ENCODE measurements around the gene EXOC8.

Gene EXOC8

GRCh38 chr1:231317306-231318014 lies 20.2 kb downstream of the EXOC8 start:
- FAIRE-seq (no peak), DNase-seq (ENCODE audit: insufficient read length, low spot score) (no peak)

- FAIRE-seq: no peak
- peak; percentile 44 for DNase-seq (ENCODE audit: insufficient read length, low spot score)
Measured at GRCh38 chr1:231315887-231316286, 21.8 kb downstream of the EXOC8 start.

DNA sequence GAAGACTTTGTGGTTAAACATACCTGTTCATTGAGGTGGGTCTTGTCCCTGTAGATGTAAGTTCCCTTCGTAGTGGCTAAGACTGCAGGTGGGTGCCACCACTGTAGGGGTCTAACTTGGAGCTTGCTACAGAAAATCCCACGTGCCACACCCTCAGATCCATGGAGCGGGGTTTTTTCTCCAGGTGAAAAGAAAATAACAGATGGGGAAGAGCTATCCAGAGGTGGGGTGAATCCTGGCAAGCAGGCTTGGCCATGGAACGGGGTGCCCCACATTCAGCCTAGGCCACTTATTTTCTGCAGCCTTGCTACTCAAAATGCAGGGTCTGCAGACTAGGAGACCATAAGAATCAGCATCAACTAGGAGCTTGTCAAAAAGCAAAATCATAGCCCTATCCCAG lies 24.0 kb downstream of the EXOC8 start:
- FAIRE-seq (no peak), DNase-seq (ENCODE audit: insufficient read length, low spot score) (no peak)

GRCh38 chr1:231312432-231312788 lies 25.2 kb downstream of the EXOC8 start:
- no peak for DNase-seq (ENCODE audit: insufficient read length, low spot score)
- no peak for FAIRE-seq

DNA sequence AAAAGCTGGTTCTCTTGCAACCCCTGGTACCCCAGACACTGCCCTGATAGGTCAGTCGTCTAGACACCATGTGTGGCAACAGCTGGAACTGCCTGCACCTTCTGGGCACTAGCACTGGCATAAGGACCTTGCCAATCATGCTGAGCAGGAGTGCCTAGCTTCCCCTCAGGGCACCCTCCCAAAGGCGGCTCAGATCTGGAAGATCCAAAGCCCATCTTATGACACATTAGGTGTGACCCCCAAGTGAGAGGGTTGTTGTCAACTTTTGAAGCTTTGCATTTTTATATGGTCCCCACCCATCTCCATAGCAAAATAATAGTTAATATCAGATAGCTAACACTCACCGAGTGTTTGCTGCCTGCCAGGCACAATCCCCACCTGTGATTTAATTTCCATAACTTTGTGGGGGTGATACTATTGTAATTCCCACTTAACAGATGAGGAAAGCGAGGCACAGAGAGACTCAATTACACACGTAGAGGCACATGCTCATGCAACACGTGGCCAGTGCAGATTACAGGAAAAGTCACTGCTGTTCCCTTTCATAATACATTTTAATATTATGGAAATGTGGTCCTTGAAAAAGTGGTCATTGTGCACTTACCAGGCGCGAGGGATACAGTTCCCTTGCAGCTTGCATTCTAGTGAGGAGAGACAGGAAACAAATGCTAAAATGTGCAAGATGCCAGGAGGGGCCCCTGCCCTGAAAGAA lies 25.8 kb downstream of the EXOC8 start:
- FAIRE-seq (no peak), DNase-seq (ENCODE audit: insufficient read length, low spot score) (no peak)

DNA sequence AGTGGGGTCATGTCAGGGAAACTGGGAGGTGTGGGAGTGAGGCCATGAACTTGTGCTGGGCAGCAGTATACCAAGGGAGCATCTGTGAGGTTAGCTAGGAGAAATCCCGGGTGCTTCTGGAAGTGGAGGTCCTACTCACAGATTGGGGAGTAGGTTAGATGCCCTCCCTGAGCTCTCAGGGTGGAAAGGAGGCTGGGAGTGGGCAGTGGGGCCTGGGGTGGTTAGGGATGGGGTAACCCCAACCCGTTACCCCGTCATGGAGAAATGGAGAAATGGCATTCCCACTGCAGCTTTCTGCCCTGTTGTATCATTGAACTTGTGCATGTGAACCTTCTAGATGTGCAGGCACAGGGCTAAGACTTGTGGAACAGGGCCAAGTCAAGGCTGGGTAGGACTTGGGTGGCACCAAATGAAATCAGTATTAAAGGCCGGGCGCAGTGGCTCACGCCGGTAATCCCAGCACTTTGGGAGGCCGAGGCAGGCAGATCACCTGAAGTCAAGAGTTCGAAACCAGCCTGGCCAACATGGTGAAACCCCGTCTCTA lies 27.2 kb downstream of the EXOC8 start:
- no peak for FAIRE-seq
- no peak for DNase-seq (ENCODE audit: insufficient read length, low spot score)

- no peak for FAIRE-seq
Measured at GRCh38 chr1:231301990-231302389, 35.7 kb downstream of the EXOC8 start.

DNA sequence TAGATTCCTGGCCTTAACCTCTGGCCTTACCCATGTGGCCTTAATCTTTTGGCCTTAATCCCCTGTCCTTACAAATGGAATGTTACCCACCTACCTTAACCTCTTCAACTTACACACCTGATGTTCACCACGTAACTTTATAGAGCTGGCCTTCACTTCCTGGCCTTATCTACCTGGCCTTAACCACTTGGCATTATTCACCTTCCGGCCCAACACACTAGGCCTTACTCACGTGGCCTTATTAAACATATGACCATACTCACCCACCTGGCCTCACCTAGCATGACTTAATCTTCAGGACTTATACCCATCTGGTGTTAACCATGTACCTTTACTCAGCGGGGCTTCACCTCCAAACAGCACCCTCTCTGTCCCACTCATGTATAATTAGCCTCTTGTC lies 41.7 kb downstream of the EXOC8 start:
- DNase-seq (ENCODE audit: insufficient read length, low spot score) (no peak), FAIRE-seq (no peak)

More at GRCh38 chr1:231301990-231302389, 35.7 kb downstream of the EXOC8 start:
- DNase-seq (ENCODE audit: insufficient read length, low spot score): no peak

- no peak for FAIRE-seq
Measured at GRCh38 chr1:231286603-231287002, 51.0 kb downstream of the EXOC8 start.

GRCh38 chr1:231284441-231284840 lies 53.2 kb downstream of the EXOC8 start:
- DNase-seq (ENCODE audit: insufficient read length, low spot score) (no peak), FAIRE-seq (no peak)

More at GRCh38 chr1:231286603-231287002, 51.0 kb downstream of the EXOC8 start:
- DNase-seq (ENCODE audit: insufficient read length, low spot score): no peak
